GM18907 (cell line): ENCODE results near the gene VSTM2L.

Source experiments
- ATAC-seq: cut with Tn5 transposase; IDR thresholded peaks from one replicate; pipeline ENCODE4 v1.9.1; 2021; ENCODE audit warnings: mild to moderate bottlenecking, moderate library complexity; ENCODE audit not compliant: unreplicated experiment

VSTM2L gene

GRCh38 chr20:37983286-37983685 is 80.4 kb downstream of the VSTM2L start:
- ATAC-seq, result no peak

GRCh38 chr20:37984018-37984785 is 81.3 kb downstream of the VSTM2L start:
- no peak for ATAC-seq

GRCh38 chr20:37986044-37986858 is 83.3 kb downstream of the VSTM2L start:
- ATAC-seq, result no peak

- no peak for ATAC-seq
These were observed 84.1 kb downstream of the VSTM2L start for GRCh38 chr20:37986873-37987601.

- no peak for ATAC-seq
These were observed 84.8 kb downstream of the VSTM2L start for GRCh38 chr20:37987602-37988290.

- ATAC-seq, result no peak
These were observed 85.5 kb downstream of the VSTM2L start for GRCh38 chr20:37988306-37988954.

- no peak for ATAC-seq
These were observed 86.8 kb downstream of the VSTM2L start for GRCh38 chr20:37989601-37990295.

- peak; percentile 89 for ATAC-seq
These were observed 87.7 kb downstream of the VSTM2L start for GRCh38 chr20:37990571-37991151.

GRCh38 chr20:37991157-37991866 is 88.4 kb downstream of the VSTM2L start:
- no peak for ATAC-seq

GRCh38 chr20:37991908-37992307 is 89.0 kb downstream of the VSTM2L start:
- no peak for ATAC-seq

- ATAC-seq, result no peak
These were observed 90.0 kb downstream of the VSTM2L start for GRCh38 chr20:37992802-37993409.

GRCh38 chr20:37994512-37994911 is 91.6 kb downstream of the VSTM2L start:
- no peak for ATAC-seq
